CD4-positive, alpha-beta T cell treated with Interleukin-4 for 4 hours (primary cell): Measurements from ENCODE around the gene NXPH1.

Experiments
- DNase-seq: peaks from one replicate; pipeline ENCODE4 v3.0.0-alpha.2; 2020

Gene NXPH1

GRCh38 chr7:8433477-8434289 is at the start of gene NXPH1:
TSS of gene NXPH1 (plus strand) at chr7:8433609.
- DNase-seq = no peak

- DNase-seq = no peak
These were observed 48.5 kb upstream of the NXPH1 start for GRCh38 chr7:8384901-8385300.

GRCh38 chr7:8386926-8387550 is 46.4 kb upstream of the NXPH1 start:
- DNase-seq = no peak

GRCh38 chr7:8387551-8388256 is 45.7 kb upstream of the NXPH1 start:
- no peak for DNase-seq

- no peak for DNase-seq
These were observed 45.2 kb upstream of the NXPH1 start for GRCh38 chr7:8388257-8388625.

GRCh38 chr7:8389593-8390261 is 43.7 kb upstream of the NXPH1 start:
- no peak for DNase-seq

- DNase-seq = no peak
These were observed 43.2 kb upstream of the NXPH1 start for GRCh38 chr7:8390262-8390626.

GRCh38 chr7:8391353-8392062 is 41.9 kb upstream of the NXPH1 start:
- no peak for DNase-seq

GRCh38 chr7:8396294-8396693 is 37.1 kb upstream of the NXPH1 start:
- DNase-seq = no peak

- no peak for DNase-seq
These were observed 24.5 kb upstream of the NXPH1 start for GRCh38 chr7:8408871-8409270.

- no peak for DNase-seq
These were observed 22.3 kb upstream of the NXPH1 start for GRCh38 chr7:8411103-8411502.

- no peak for DNase-seq
These were observed 19.8 kb upstream of the NXPH1 start for GRCh38 chr7:8413600-8413999.

GRCh38 chr7:8418629-8419245 is 14.7 kb upstream of the NXPH1 start:
- peak; percentile 62 for DNase-seq

- no peak for DNase-seq
These were observed 11.2 kb upstream of the NXPH1 start for GRCh38 chr7:8422177-8422576.

GRCh38 chr7:8423057-8423456 is 10.4 kb upstream of the NXPH1 start:
- no peak for DNase-seq

GRCh38 chr7:8425223-8425622 is 8.2 kb upstream of the NXPH1 start:
- DNase-seq = no peak

- no peak for DNase-seq
These were observed 2.8 kb upstream of the NXPH1 start for GRCh38 chr7:8430643-8431042.

- no peak for DNase-seq
These were observed 1.0 kb downstream of the NXPH1 start for GRCh38 chr7:8434290-8435002.

GRCh38 chr7:8435095-8435494 is 1.7 kb downstream of the NXPH1 start:
- DNase-seq = no peak

- no peak for DNase-seq
These were observed 2.5 kb downstream of the NXPH1 start for GRCh38 chr7:8435590-8436545.
